ENCODE data around the gene PRKG1. TPM values are rescaled to one million over a fixed set of nuclear protein-coding genes. Genes with fewer than 3 reads are reported as not detected.

Gene PRKG1
- total RNA-seq, 1 experiment from 2014 or later, result 10.4 TPM

- Histone ChIP-seq H3T11ph (ENCODE audit: low read length) (no peak overlapping the region), H4K91ac (ENCODE audit: insufficient read length, low read depth, low read length) (no peak overlapping the region), H3K9me3 (ENCODE audit: control insufficient read depth, low read depth, low read length) (no peaks in the 10 kb centered on the region), H3K23me2 (ENCODE audit: insufficient read length, low read depth, low read length, poor library complexity, severe bottlenecking) (no peaks in the 10 kb centered on the region), H3K27ac (ENCODE audit: insufficient read length, low read depth, low read length) (no peak overlapping the region), H3K9ac (ENCODE audit: extremely low read depth, insufficient read length, low read length) (no peak overlapping the region), H3K4me1 (ENCODE audit: insufficient read depth, low read length) (no peaks in the 10 kb centered on the region), H3K79me2 (ENCODE audit: insufficient read depth, low read length) (no peaks in the 10 kb centered on the region), H3K14ac (ENCODE audit: insufficient read depth, low read length) (no peak overlapping the region), H2BK5ac (ENCODE audit: insufficient read length, low read length) (no peak overlapping the region), H4K5ac (ENCODE audit: insufficient read length, low read depth, low read length) (no peak overlapping the region), H3K27me3 (ENCODE audit: insufficient read depth, low read length) (no peaks in the 10 kb centered on the region), H2AK5ac (ENCODE audit: insufficient read length, low read length) (no peak overlapping the region), H3K4me2 (ENCODE audit: insufficient read depth, insufficient read length, low read length) (no peak overlapping the region), H3K56ac (ENCODE audit: insufficient read length, low read depth, low read length) (no peak overlapping the region), H3K79me1 (ENCODE audit: insufficient read depth, low read depth, low read length, poor library complexity, severe bottlenecking) (no peaks in the 10 kb centered on the region), H4K20me1 (ENCODE audit: control insufficient read depth, insufficient read depth, insufficient read length) (no peaks in the 10 kb centered on the region), H2AFZ (ENCODE audit: low read length) (no peak overlapping the region), H2BK120ac (ENCODE audit: low read depth, low read length, poor library complexity, severe bottlenecking) (no peak overlapping the region), H2BK15ac (ENCODE audit: low read depth, low read length) (no peak overlapping the region), H4K8ac (replicated peaks; ENCODE audit: insufficient read length, low read depth, low read length) (no peak overlapping the region), H2BK20ac (ENCODE audit: low read depth, low read length, poor library complexity, severe bottlenecking) (no peak overlapping the region), H3K18ac (ENCODE audit: insufficient read length, low read depth, low read length) (no peak overlapping the region), H2BK12ac (ENCODE audit: insufficient read length, low read depth, low read length) (no peak overlapping the region), H3K4ac (ENCODE audit: low read depth, low read length) (no peak overlapping the region), H3K23ac (ENCODE audit: insufficient read length, low read depth, low read length) (no peak overlapping the region)
- no peak overlapping the region for H3K4me3 Mint-ChIP-seq
- no peak for DNase-seq
- no peak overlapping the region for H3K27ac Mint-ChIP-seq
- no peak for TF ChIP-seq CTCF (conservative IDR thresholded peaks at IDR 0.05)
- no peaks in the 10 kb centered on the region for H3K27me3 Mint-ChIP-seq (ENCODE audit: low read depth)
- no peaks in the 10 kb centered on the region for H3K36me3 Mint-ChIP-seq (ENCODE audit: insufficient read depth in 1 of 3, low read depth in 3 of 3)
- no peaks in the 10 kb centered on the region for H3K9me3 Mint-ChIP-seq
- WGBS (ENCODE audit: extremely low coverage, insufficient read length, low lambda C conversion rate), result no CpG with 5 or more reads among the region's 1 CpG
- H3K4me1 Mint-ChIP-seq, result 0 out of 4 replicates have a peak, but pooled peaks cover 0 to 4% of the 10 kb centered on the region in 2 experiments
Measured at GRCh38 chr10:52082307-52082706, 1008.0 kb downstream of the PRKG1 start.

Data from H9 (cell line).